Hepatocyte (in vitro differentiated cells): ENCODE data around the gene DGAT2.

ENCODE experiments used
- CTCF ChIP-seq: fragments of 200-600 bp; sonication (generic); IDR thresholded peaks from 2 replicates; pipeline ENCODE4 v1.5.1; 2016; ENCODE audit warnings: antibody characterized with exemption, mild to moderate bottlenecking; ENCODE audit not compliant: poor library complexity
- EZH2 ChIP-seq: fragments of 200-600 bp; sonication (generic); IDR thresholded peaks from 2 replicates; pipeline ENCODE4 v1.6.1; 2016; ENCODE audit warnings: antibody characterized with exemption, mild to moderate bottlenecking, borderline replicate concordance
- EZH2phosphoT487 ChIP-seq: fragments of 200-600 bp; sonication (generic); IDR thresholded peaks from one replicate; pipeline ENCODE4 v1.6.1; 2018; ENCODE audit warnings: antibody characterized with exemption, mild to moderate bottlenecking, low read depth, moderate library complexity; ENCODE audit not compliant: unreplicated experiment, severe bottlenecking

GRCh38 chr11:75813124-75813523 lies 44.5 kb downstream of the DGAT2 start:
- TF ChIP-seq CTCF (no peak), EZH2phosphoT487 (no peak), EZH2 (no peak)
